Measurements from ENCODE around the gene CDC42BPG.

CDC42BPG gene

GRCh38 chr11:64784813-64785581, 59.5 kb downstream of the CDC42BPG start:
- no peaks in the 10 kb centered on the region for H3K27me3 ChIP-seq (replicated peaks; ENCODE audit: control insufficient read depth, insufficient read depth, low read length)
- no peaks in the 10 kb centered on the region for H3K36me3 ChIP-seq (ENCODE audit: control insufficient read depth, insufficient read depth, low read length, severe bottlenecking)
- H3K4me3 ChIP-seq (ENCODE audit: low read length) = no peak overlapping the region
- peaks cover 4% of the 10 kb centered on the region for H3K4me1 ChIP-seq (ENCODE audit: control insufficient read depth, insufficient read depth, low read length)
- DNase-seq (ENCODE audit: low read depth) = no peak
- H3K9ac ChIP-seq (ENCODE audit: low read length) = no peak overlapping the region
- H3K9me3 ChIP-seq (ENCODE audit: control insufficient read depth, low read length) = no peaks in the 10 kb centered on the region

DNA sequence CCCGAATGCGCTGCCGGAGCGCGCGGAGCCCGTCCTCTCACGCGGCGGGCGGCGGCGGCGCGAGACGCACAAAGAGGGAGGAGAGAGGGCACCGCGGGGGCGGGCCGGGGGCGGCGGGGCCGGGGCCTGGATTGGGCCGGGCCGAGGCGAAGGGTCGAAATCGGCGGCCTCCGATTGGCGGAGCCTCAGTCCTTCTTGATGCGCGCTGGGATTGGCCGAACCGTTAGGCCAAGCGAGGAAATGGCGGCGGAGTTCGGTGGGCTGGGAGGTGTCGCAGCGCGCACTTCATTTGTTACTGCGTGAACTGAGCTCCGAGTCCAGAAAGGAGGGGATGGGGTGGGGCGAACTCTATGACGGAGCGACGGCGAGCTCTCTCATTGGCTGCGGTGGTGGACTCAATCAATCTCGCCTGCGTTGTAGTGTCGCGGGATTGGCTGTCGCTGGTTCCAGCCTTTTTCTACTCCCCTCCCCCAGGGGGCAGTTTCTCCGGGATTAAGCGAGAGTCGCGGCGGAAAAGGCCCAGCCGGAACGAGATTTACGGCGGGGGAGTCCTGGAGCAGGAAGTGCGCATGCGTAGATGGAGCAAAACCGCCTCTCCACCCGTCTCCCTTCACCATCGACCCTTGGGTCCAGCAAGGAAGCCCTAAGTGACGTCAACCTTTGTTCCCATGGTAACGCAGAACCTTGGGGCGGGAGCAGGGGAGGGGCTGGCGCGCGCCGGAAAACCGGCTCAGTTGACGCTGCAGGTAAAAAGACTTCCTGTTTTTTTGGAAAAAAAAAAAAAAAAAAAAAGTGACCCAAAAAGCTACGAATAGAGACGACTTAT, 65.8 kb downstream of the CDC42BPG start, which contains the start of gene SF1:
Gene SF1, minus strand, starts transcription at position 70 of the 826 bp plus-strand sequence. CDS start 150 bp downstream, outside the sequence.
- peak within 1 kb of the TSS; percentile 84 for H3K4me3 ChIP-seq (ENCODE audit: low read length)
- H3K9me3 ChIP-seq (ENCODE audit: control insufficient read depth, low read length) = no peaks in the 10 kb centered on the region
- H3K9ac ChIP-seq (ENCODE audit: low read length) = peak within 1 kb of the TSS; percentile 89
- peaks cover 19% of the 10 kb centered on the region for H3K4me1 ChIP-seq (ENCODE audit: control insufficient read depth, insufficient read depth, low read length)
- H3K27me3 ChIP-seq (replicated peaks; ENCODE audit: control insufficient read depth, insufficient read depth, low read length) = no peaks in the 10 kb centered on the region
- peaks cover 30% of the 10 kb centered on the region for H3K36me3 ChIP-seq (ENCODE audit: control insufficient read depth, insufficient read depth, low read length, severe bottlenecking)
- DNase-seq (ENCODE audit: low read depth) = peak; percentile 100

- no peak for DNase-seq (ENCODE audit: low read depth)
- H3K27me3 ChIP-seq (replicated peaks; ENCODE audit: control insufficient read depth, insufficient read depth, low read length) = no peaks in the 10 kb centered on the region
- H3K36me3 ChIP-seq (ENCODE audit: control insufficient read depth, insufficient read depth, low read length, severe bottlenecking) = peaks cover 36% of the 10 kb centered on the region
- H3K4me1 ChIP-seq (ENCODE audit: control insufficient read depth, insufficient read depth, low read length) = peaks cover 19% of the 10 kb centered on the region
- H3K9me3 ChIP-seq (ENCODE audit: control insufficient read depth, low read length) = no peaks in the 10 kb centered on the region
- peak overlapping the region; percentile 84 for H3K4me3 ChIP-seq (ENCODE audit: low read length)
- H3K9ac ChIP-seq (ENCODE audit: low read length) = peak overlapping the region; percentile 89
These were observed 66.3 kb downstream of the CDC42BPG start for GRCh38 chr11:64778223-64778472.

DNA sequence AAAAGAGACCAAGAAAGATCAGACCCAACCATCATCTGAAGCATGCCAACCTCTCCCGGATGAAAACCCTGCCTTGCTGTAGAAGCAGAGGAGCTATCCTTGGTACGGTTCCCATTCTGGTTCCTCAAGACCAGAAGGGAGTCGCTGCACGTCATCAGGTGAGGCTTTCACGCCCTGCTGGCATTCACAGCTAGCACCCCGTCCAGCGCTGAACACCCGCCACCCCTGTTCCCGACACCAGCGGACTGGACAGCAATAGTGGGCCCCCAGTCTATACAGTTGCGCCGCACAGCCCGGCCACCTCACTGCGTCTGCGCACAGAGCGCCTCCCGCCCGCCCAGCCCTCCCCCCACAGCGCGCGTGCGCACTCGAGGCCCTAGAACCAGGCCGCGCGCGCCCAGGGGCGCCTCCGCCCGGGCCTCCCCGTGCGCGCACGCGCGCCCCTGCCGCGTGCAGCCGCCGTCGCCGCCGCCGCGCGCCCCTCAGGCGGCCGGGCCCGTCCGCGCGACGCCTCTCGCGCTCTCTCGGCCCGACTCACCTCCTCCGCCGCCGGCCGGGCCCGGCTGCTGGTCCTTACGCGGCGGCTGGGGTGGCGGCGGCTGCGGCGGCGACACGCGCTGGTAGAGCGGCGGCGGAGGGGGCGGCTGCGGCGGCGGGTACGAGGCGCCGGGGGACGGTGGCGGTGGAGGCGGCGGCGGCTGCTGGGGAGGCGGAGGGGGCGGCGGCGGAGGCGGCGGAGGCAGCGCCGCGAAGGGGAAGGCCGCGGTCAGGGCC, 66.8 kb downstream of the CDC42BPG start:
- H3K4me1 ChIP-seq (ENCODE audit: control insufficient read depth, insufficient read depth, low read length) = peaks cover 22% of the 10 kb centered on the region
- no peaks in the 10 kb centered on the region for H3K27me3 ChIP-seq (replicated peaks; ENCODE audit: control insufficient read depth, insufficient read depth, low read length)
- peak overlapping the region; percentile 89 for H3K9ac ChIP-seq (ENCODE audit: low read length)
- H3K9me3 ChIP-seq (ENCODE audit: control insufficient read depth, low read length) = no peaks in the 10 kb centered on the region
- DNase-seq (ENCODE audit: low read depth) = peak; percentile 96
- peaks cover 41% of the 10 kb centered on the region for H3K36me3 ChIP-seq (ENCODE audit: control insufficient read depth, insufficient read depth, low read length, severe bottlenecking)
- H3K4me3 ChIP-seq (ENCODE audit: low read length) = peak overlapping the region; percentile 84

- Histone ChIP-seq H3K27me3 (replicated peaks; ENCODE audit: control insufficient read depth, insufficient read depth, low read length) (no peaks in the 10 kb centered on the region), H3K9me3 (ENCODE audit: control insufficient read depth, low read length) (no peaks in the 10 kb centered on the region), H3K9ac (ENCODE audit: low read length) (peak overlapping the region; percentile 81), H3K4me3 (ENCODE audit: low read length) (peak overlapping the region; percentile 84), H3K4me1 (ENCODE audit: control insufficient read depth, insufficient read depth, low read length) (peaks cover 24% of the 10 kb centered on the region), H3K36me3 (ENCODE audit: control insufficient read depth, insufficient read depth, low read length, severe bottlenecking) (peaks cover 48% of the 10 kb centered on the region)
- DNase-seq (ENCODE audit: low read depth) = no peak
These were observed 67.6 kb downstream of the CDC42BPG start for GRCh38 chr11:64776875-64777274.

DNA sequence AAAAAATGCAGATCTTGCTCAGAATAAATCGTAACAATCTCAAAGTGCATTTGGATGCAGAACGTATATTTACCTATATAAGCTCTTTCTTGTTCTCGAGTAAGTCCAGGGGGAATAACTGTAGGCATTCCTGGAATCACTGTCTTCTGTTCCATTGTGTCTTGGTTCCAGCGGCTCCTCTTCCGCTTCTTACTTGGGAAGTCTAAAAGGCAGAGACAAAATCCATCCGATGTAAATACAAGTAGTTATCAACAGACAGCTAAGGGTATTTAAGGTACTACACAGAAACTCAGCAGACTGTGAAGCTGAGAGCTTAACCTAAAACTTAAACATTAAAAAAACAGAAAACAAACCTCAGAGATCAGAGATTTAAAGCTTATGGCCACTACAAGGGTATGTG, 68.0 kb downstream of the CDC42BPG start:
- Histone ChIP-seq H3K36me3 (ENCODE audit: control insufficient read depth, insufficient read depth, low read length, severe bottlenecking) (peaks cover 53% of the 10 kb centered on the region), H3K9ac (ENCODE audit: low read length) (peak overlapping the region; percentile 81), H3K4me3 (ENCODE audit: low read length) (peak overlapping the region; percentile 84), H3K9me3 (ENCODE audit: control insufficient read depth, low read length) (no peaks in the 10 kb centered on the region), H3K27me3 (replicated peaks; ENCODE audit: control insufficient read depth, insufficient read depth, low read length) (no peaks in the 10 kb centered on the region), H3K4me1 (ENCODE audit: control insufficient read depth, insufficient read depth, low read length) (peaks cover 24% of the 10 kb centered on the region)
- DNase-seq (ENCODE audit: low read depth) = no peak

DNA sequence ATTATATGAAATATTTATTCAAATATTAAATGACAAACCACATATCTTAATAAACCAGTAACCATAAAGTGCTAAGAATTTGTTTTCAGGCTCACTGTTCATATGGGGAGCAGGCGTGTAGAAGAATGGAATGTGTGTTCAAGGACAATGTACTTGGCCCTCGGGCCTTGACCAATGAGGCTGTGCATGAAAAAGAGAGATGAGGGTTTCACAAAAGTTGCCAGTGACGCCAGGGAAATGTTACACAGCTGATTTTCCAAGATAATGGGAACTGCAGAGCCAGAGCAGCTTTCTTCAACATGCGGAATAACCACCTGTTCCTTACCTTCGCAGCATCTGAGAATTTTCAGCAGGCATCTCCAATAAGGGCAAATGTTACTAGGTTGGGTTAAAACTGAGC, 70.3 kb downstream of the CDC42BPG start:
- no peaks in the 10 kb centered on the region for H3K27me3 ChIP-seq (replicated peaks; ENCODE audit: control insufficient read depth, insufficient read depth, low read length)
- H3K36me3 ChIP-seq (ENCODE audit: control insufficient read depth, insufficient read depth, low read length, severe bottlenecking) = peaks cover 76% of the 10 kb centered on the region
- H3K4me3 ChIP-seq (ENCODE audit: low read length) = no peak overlapping the region
- H3K9me3 ChIP-seq (ENCODE audit: control insufficient read depth, low read length) = no peaks in the 10 kb centered on the region
- no peak for DNase-seq (ENCODE audit: low read depth)
- peaks cover 18% of the 10 kb centered on the region for H3K4me1 ChIP-seq (ENCODE audit: control insufficient read depth, insufficient read depth, low read length)
- no peak overlapping the region for H3K9ac ChIP-seq (ENCODE audit: low read length)

All from adipocyte (in vitro differentiated cells).